CD4-positive, alpha-beta memory T cell (primary cell): ENCODE results near the gene TNPO1. TPM values are rescaled to one million over a fixed set of nuclear protein-coding genes. Genes with fewer than 3 reads are reported as not detected.

ENCODE experiments used
- CTCF ChIA-PET: fragments of 350-600 bp; sonication (Branson Sonifier 250); formaldehyde crosslinking; loops from one replicate; lab custom pipeline; 2021; ENCODE audit warnings: inconsistent platforms; ENCODE audit not compliant: partially characterized antibody; lab: Charles Lee
- POLR2A ChIA-PET: fragments of 350-600 bp; sonication (Branson Sonifier 250); formaldehyde crosslinking; loops from one replicate; lab custom pipeline; 2021; ENCODE audit not compliant: partially characterized antibody; lab: Charles Lee
- DNase-seq, 5 donors: peaks; one replicate each; pipeline versions ENCODE4 v3.0.0 to v3.0.0-alpha.2; 2020 to 2022; ENCODE audit warnings: mixed read lengths in 1 of 5
- H3K27ac ChIP-seq: one replicate; pipeline ENCODE4 v1.7.0; 2013; ENCODE audit warnings: low read depth, low read length
- H3K27me3 ChIP-seq: 2 replicates; pipeline ENCODE4 v1.7.0; 2013; ENCODE audit warnings: mild to moderate bottlenecking, low read length, moderate library complexity; ENCODE audit not compliant: insufficient read depth
- H3K36me3 ChIP-seq: 2 replicates; pipeline ENCODE4 v1.7.0; 2013; ENCODE audit warnings: mild to moderate bottlenecking, low read length, moderate library complexity; ENCODE audit not compliant: insufficient read depth
- H3K4me1 ChIP-seq: 2 replicates; pipeline ENCODE4 v1.7.0; 2013; ENCODE audit warnings: mild to moderate bottlenecking, low read length, moderate library complexity; ENCODE audit not compliant: insufficient read depth
- H3K4me3 ChIP-seq, 2 donors: one replicate each; pipeline ENCODE4 v1.7.0; 2013; ENCODE audit warnings: low read length in 2 of 2, mild to moderate bottlenecking in 1 of 2
- H3K9me3 ChIP-seq, 2 donors: one replicate each; pipeline ENCODE4 v1.7.0; 2013; ENCODE audit warnings: low read length in 2 of 2, control low read depth in 1 of 2; ENCODE audit not compliant: control insufficient read depth in 1 of 2
- H3K27ac Mint-ChIP-seq, 7 donors: one replicate each; pipeline ENCODE4 v1.8.0; 2020 to 2021; ENCODE audit warnings: mixed read lengths in 7 of 7, mild to moderate bottlenecking in 6 of 7, inconsistent platforms in 3 of 7, moderate library complexity in 3 of 7
- H3K27me3 Mint-ChIP-seq, 2 donors: one replicate each; pipeline ENCODE4 v1.8.0; 2020 to 2021; ENCODE audit warnings: mixed read lengths in 2 of 2
- H3K36me3 Mint-ChIP-seq, 2 donors: one replicate each; pipeline ENCODE4 v1.8.0; 2020 to 2021; ENCODE audit warnings: mixed read lengths in 2 of 2, inconsistent platforms in 1 of 2, mild to moderate bottlenecking in 1 of 2
- H3K4me1 Mint-ChIP-seq, 4 donors: one replicate each; pipeline ENCODE4 v1.8.0; 2020 to 2021; ENCODE audit warnings: mixed read lengths in 4 of 4, mild to moderate bottlenecking in 1 of 4
- H3K4me3 Mint-ChIP-seq, 8 donors: one replicate each; pipeline ENCODE4 v1.8.0; 2020 to 2021; ENCODE audit warnings: mixed read lengths in 8 of 8, mild to moderate bottlenecking in 7 of 8, moderate library complexity in 6 of 8, inconsistent platforms in 3 of 8
- H3K9me3 Mint-ChIP-seq, 8 donors: one replicate each; pipeline ENCODE4 v1.8.0; 2020 to 2021; ENCODE audit warnings: mixed read lengths in 8 of 8, mild to moderate bottlenecking in 5 of 8, inconsistent platforms in 3 of 8, moderate library complexity in 1 of 8
- intact Hi-C: fragments of 100-400 bp; cut with micrococcal nuclease; formaldehyde crosslinking; loops from one replicate; pipeline ENCODE4 v1.15.1; 2023
- polyA plus RNA-seq, 2 donors: library from polyadenylated mRNA; unstranded; fragments of 300-500 nt; fragmentation: Illumina TruSeq; gene quantifications; one replicate each; pipeline ENCODE4 v1.2.3, GENCODE V29; 2021
- total RNA-seq, 2 experiments: library from RNA; stranded (reverse); gene quantifications; one replicate each; pipeline ENCODE4 v1.2.3, GENCODE V29; 2021

Gene TNPO1
- total and polyA plus RNA-seq, 4 experiments from 2014 or later, result 46.6 to 86.4 (median 66.8) TPM

- CTCF ChIA-PET, result interaction anchor here (1.2 to 5.5 kb wide), 10 partner anchors 12 to 207 kb away, joined by 3 to 99 read pairs (median 10); no protein-coding TSS in a partner anchor
- Mint-ChIP-seq H3K27me3 (peaks cover 0 to 3% of the 10 kb centered on the region in 2 donors), H3K36me3 (peaks cover 0 to 4% of the 10 kb centered on the region in 2 donors), H3K9me3 (no peaks in the 10 kb centered on the region), H3K27ac (peak overlapping the region in 6 of 7 donors; percentile 2 to 96 (median 93)), H3K4me1 (peaks cover 11 to 31% (median 15%) of the 10 kb centered on the region in 4 donors), H3K4me3 (peak overlapping the region; percentile 91 to 98 (median 94))
- Histone ChIP-seq H3K27me3 (no peaks in the 10 kb centered on the region), H3K36me3 (no peaks in the 10 kb centered on the region), H3K4me3 (no peak overlapping the region), H3K4me1 (peaks cover 26% of the 10 kb centered on the region), H3K9me3 (no peaks in the 10 kb centered on the region), H3K27ac (no peak overlapping the region)
- POLR2A ChIA-PET, result interaction anchor here (1.0 to 4.4 kb wide), 10 partner anchors 8 to 747 kb away, joined by 3 to 54 read pairs (median 4); partner anchors contain the start of genes ANKRA2, BTF3 and UTP15
- intact Hi-C loops, result loop anchor here (5.0 kb wide), 2 partner anchors 495 to 510 kb away; partner anchors contain the start of genes MRPS27 and PTCD2
- DNase-seq, result peak in 1 of 5 donors; percentile 0
These were observed 1.3 kb downstream of the TNPO1 start for GRCh38 chr5:72817671-72818266.

GRCh38 chr5:72818866-72819534, 2.5 kb downstream of the TNPO1 start:
- H3K36me3 ChIP-seq, result no peaks in the 10 kb centered on the region
- Mint-ChIP-seq H3K27me3 (no peaks in the 10 kb centered on the region), H3K9me3 (no peaks in the 10 kb centered on the region), H3K27ac (peak overlapping the region in 6 of 7 donors; percentile 2 to 79 (median 38)), H3K4me3 (peak overlapping the region in 4 of 8 donors; percentile 35 to 75 (median 56)), H3K36me3 (peaks cover 0 to 4% of the 10 kb centered on the region in 2 donors), H3K4me1 (peaks cover 11 to 31% (median 15%) of the 10 kb centered on the region in 4 donors)
- DNase-seq, result peak; percentile 38 to 61 (median 45)
- POLR2A ChIA-PET, result interaction anchor here (0.6 to 4.4 kb wide), 2 partner anchors 29 to 1237 kb away, joined by 3 to 54 read pairs; no protein-coding TSS in a partner anchor
- intact Hi-C loops, result loop anchor here (5.0 kb wide), 2 partner anchors 497 to 512 kb away; partner anchors contain the start of genes MRPS27 and PTCD2
- H3K27me3 ChIP-seq, result no peaks in the 10 kb centered on the region
- H3K4me1 ChIP-seq, result peaks cover 26% of the 10 kb centered on the region
- H3K27ac ChIP-seq, result no peak overlapping the region
- CTCF ChIA-PET, result interaction anchor here (0.6 to 5.5 kb wide), 11 partner anchors 9 to 453 kb away, joined by 3 to 99 read pairs (median 9); no protein-coding TSS in a partner anchor
- no peak overlapping the region for H3K4me3 ChIP-seq
- no peaks in the 10 kb centered on the region for H3K9me3 ChIP-seq

- ChIA-PET POLR2A (no interaction called here), CTCF (interaction anchor here (5.5 kb wide), 1 partner anchor 211 kb away, joined by 99 read pairs; no protein-coding TSS in a partner anchor)
- no peak overlapping the region for H3K4me3 Mint-ChIP-seq
- intact Hi-C loops, result no loop called here
- H3K4me1 Mint-ChIP-seq, result peaks cover 10 to 25% (median 15%) of the 10 kb centered on the region in 4 donors
- H3K27me3 Mint-ChIP-seq, result no peaks in the 10 kb centered on the region
- H3K36me3 ChIP-seq, result no peaks in the 10 kb centered on the region
- DNase-seq, result no peak
- no peak overlapping the region for H3K27ac Mint-ChIP-seq
- H3K4me1 ChIP-seq, result peaks cover 22% of the 10 kb centered on the region
- no peak overlapping the region for H3K4me3 ChIP-seq
- H3K27ac ChIP-seq, result no peak overlapping the region
- H3K9me3 Mint-ChIP-seq, result no peaks in the 10 kb centered on the region
- H3K27me3 ChIP-seq, result no peaks in the 10 kb centered on the region
- peaks cover 0 to 4% of the 10 kb centered on the region in 2 donors for H3K36me3 Mint-ChIP-seq
- H3K9me3 ChIP-seq, result no peaks in the 10 kb centered on the region
These were observed 5.3 kb downstream of the TNPO1 start for GRCh38 chr5:72821776-72822175.

- peaks cover 6 to 15% (median 7%) of the 10 kb centered on the region in 4 donors for H3K4me1 Mint-ChIP-seq
- Histone ChIP-seq H3K9me3 (no peaks in the 10 kb centered on the region), H3K4me3 (no peak overlapping the region), H3K27me3 (no peaks in the 10 kb centered on the region), H3K36me3 (no peaks in the 10 kb centered on the region), H3K4me1 (peaks cover 13% of the 10 kb centered on the region), H3K27ac (no peak overlapping the region)
- ChIA-PET POLR2A (no interaction called here), CTCF (no interaction called here)
- intact Hi-C loops, result no loop called here
- H3K27me3 Mint-ChIP-seq, result no peaks in the 10 kb centered on the region
- H3K9me3 Mint-ChIP-seq, result no peaks in the 10 kb centered on the region
- H3K4me3 Mint-ChIP-seq, result no peak overlapping the region
- H3K27ac Mint-ChIP-seq, result no peak overlapping the region
- DNase-seq, result no peak
- H3K36me3 Mint-ChIP-seq, result no peaks in the 10 kb centered on the region
These were observed 6.5 kb downstream of the TNPO1 start for GRCh38 chr5:72822944-72823343.

GRCh38 chr5:72829707-72830106, 13.2 kb downstream of the TNPO1 start:
- CTCF ChIA-PET, result interaction anchor here (1.8 kb wide), 1 partner anchor 11 kb away, joined by 10 read pairs; no protein-coding TSS in a partner anchor
- H3K36me3 ChIP-seq, result no peaks in the 10 kb centered on the region
- Mint-ChIP-seq H3K27ac (no peak overlapping the region), H3K4me1 (peaks cover 0 to 2% (median 0%) of the 10 kb centered on the region in 4 donors), H3K27me3 (no peaks in the 10 kb centered on the region), H3K9me3 (no peaks in the 10 kb centered on the region), H3K4me3 (no peak overlapping the region), H3K36me3 (no peaks in the 10 kb centered on the region)
- no peaks in the 10 kb centered on the region for H3K4me1 ChIP-seq
- H3K9me3 ChIP-seq, result no peaks in the 10 kb centered on the region
- no peak overlapping the region for H3K4me3 ChIP-seq
- POLR2A ChIA-PET, result interaction anchor here (1.2 kb wide), 1 partner anchor 13 kb away, joined by 3 read pairs; no protein-coding TSS in a partner anchor
- DNase-seq, result no peak
- H3K27me3 ChIP-seq, result no peaks in the 10 kb centered on the region
- intact Hi-C loops, result no loop called here
- no peak overlapping the region for H3K27ac ChIP-seq

- Mint-ChIP-seq H3K36me3 (no peaks in the 10 kb centered on the region), H3K4me3 (no peak overlapping the region), H3K9me3 (no peaks in the 10 kb centered on the region), H3K27me3 (no peaks in the 10 kb centered on the region), H3K4me1 (peaks cover 0 to 2% (median 0%) of the 10 kb centered on the region in 4 donors), H3K27ac (no peak overlapping the region)
- Histone ChIP-seq H3K4me3 (no peak overlapping the region), H3K27ac (no peak overlapping the region), H3K4me1 (no peaks in the 10 kb centered on the region), H3K27me3 (no peaks in the 10 kb centered on the region), H3K9me3 (no peaks in the 10 kb centered on the region), H3K36me3 (no peaks in the 10 kb centered on the region)
- CTCF ChIA-PET, result interaction anchor here (1.8 kb wide), 1 partner anchor 12 kb away, joined by 10 read pairs; no protein-coding TSS in a partner anchor
- intact Hi-C loops, result no loop called here
- POLR2A ChIA-PET, result interaction anchor here (1.2 kb wide), 1 partner anchor 13 kb away, joined by 3 read pairs; no protein-coding TSS in a partner anchor
- no peak for DNase-seq
These were observed 13.9 kb downstream of the TNPO1 start for GRCh38 chr5:72830362-72830761.

- Histone ChIP-seq H3K9me3 (no peaks in the 10 kb centered on the region), H3K27ac (no peak overlapping the region), H3K4me3 (no peak overlapping the region), H3K36me3 (no peaks in the 10 kb centered on the region), H3K4me1 (no peaks in the 10 kb centered on the region), H3K27me3 (no peaks in the 10 kb centered on the region)
- no peak overlapping the region for H3K4me3 Mint-ChIP-seq
- H3K27me3 Mint-ChIP-seq, result no peaks in the 10 kb centered on the region
- DNase-seq, result no peak
- H3K4me1 Mint-ChIP-seq, result peaks cover 0 to 2% (median 0%) of the 10 kb centered on the region in 4 donors
- ChIA-PET CTCF (interaction anchor here (4.7 kb wide), 1 partner anchor 14 kb away, joined by 27 read pairs; the partner anchor contains the start of gene TNPO1), POLR2A (no interaction called here)
- H3K36me3 Mint-ChIP-seq, result no peaks in the 10 kb centered on the region
- no peak overlapping the region for H3K27ac Mint-ChIP-seq
- H3K9me3 Mint-ChIP-seq, result no peaks in the 10 kb centered on the region
- intact Hi-C loops, result no loop called here
These were observed 15.2 kb downstream of the TNPO1 start for GRCh38 chr5:72831685-72832084.
